NCI-H748 (cell line): Measurements from ENCODE around the gene ATP6V1A.

Source experiments
- DNase-seq: peaks from one replicate; lab custom pipeline; 2025; ENCODE audit not compliant: unreplicated experiment; lab: John Stamatoyannopoulos, UW

ATP6V1A gene

DNA sequence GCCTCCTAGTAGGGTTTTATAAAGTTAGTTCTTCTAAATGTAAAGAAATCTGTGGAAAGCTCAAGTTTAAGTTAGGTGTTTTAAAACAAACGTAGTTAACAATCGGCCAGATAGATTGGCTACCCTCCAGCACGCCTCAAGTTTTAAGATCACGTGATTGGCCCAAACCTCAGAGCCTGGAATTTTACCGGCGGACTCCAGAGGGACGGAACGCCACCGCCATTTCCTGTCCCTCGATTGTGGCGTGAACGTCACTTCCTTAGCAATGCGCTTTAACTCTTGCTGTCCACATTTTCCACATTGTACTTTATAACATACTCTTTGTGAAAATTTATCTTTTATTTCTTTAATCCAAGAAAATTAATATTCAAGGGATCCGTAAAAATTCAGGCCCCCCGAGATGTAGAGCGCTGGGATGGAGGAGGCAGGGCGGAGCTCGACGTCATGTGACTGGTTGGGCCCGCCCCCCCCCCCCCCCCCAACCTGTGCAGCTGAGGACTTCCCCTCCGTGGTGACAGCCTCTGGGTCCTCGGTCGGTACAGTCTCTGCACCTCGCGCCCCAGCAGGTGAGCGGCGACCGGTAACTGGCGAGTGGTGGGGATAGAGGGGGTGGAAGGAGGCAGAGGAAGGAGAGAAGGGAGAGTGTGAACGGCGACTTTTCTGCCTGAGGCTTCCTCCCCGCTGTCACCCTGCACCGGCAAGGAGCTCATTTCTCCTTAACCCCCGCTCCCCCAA, at the start of gene ATP6V1A:
TSS of gene ATP6V1A (plus strand) at position 488 of the 735 bp plus-strand sequence. CDS start 31,719 bp downstream, outside the sequence.
- peak; percentile 93 for DNase-seq

- no peak for DNase-seq
Measured at GRCh38 chr3:113697500-113698090, 49.2 kb upstream of the ATP6V1A start.

DNA sequence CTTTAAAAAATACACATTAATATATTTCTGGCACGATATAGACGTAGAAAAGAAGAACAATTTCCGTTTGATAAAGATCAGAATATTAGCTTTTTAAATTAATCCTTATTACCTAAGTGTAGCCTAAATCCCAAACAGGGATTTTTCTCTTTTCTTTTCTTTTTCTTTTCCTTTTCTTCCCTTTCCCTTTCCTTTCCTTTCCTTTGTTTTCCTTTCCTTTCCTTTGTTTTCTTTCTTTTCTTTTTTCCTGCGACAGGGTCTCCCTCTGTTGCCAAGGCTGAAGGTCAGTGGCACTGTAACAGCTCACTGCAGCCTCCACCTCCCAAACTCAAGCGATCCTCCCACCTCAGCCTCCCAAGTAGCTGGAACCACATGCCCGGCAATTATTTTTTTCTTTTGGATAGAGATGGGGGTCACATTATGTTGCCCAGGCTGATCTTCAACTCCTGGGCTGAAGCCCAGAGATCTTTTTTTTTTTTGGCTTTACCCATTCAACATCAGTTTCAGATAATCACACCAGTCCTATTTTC, 48.6 kb upstream of the ATP6V1A start:
- no peak for DNase-seq

DNA sequence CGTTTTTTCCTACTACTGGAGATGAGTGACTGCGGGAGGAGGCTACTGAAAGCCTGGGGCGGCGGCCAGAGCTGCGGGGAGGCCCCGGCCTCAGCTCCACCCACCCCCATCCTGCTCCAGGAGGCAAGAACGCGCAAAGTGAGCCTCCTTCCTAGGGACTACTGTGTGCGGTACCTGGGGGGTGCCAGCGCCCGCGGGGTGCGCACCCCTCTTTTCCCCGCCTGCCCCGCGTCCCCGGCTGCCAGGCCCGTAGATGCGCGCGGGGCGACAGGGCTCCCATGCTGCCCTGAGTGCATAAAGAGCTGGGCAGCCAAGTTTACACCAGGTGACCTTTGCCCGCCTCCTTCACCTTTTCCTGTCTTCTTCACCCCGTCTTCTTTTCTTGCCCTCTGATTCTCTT, 47.9 kb upstream of the ATP6V1A start:
- DNase-seq: no peak

GRCh38 chr3:113707835-113708234, 39.0 kb upstream of the ATP6V1A start:
- DNase-seq: no peak

- no peak for DNase-seq
Measured at GRCh38 chr3:113712129-113712528, 34.7 kb upstream of the ATP6V1A start.

DNA sequence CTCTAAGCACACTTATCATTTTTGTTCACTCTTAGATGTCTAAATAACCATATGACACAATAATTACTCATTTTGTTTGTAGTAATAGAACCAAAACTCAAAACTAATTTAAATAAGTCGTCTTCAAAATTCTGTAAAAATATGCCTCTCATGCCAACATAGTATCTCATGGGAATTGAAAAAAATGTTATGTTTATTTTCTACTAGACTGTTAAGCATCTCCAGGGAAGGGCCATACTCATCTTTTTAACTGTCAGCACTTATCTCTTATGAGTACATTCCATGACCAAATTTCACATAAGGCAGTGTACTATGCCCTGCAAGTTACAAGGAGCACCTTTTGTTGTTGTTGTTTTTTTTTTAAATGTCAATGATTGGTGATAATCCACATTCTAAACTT, 32.1 kb upstream of the ATP6V1A start:
- no peak for DNase-seq

DNA sequence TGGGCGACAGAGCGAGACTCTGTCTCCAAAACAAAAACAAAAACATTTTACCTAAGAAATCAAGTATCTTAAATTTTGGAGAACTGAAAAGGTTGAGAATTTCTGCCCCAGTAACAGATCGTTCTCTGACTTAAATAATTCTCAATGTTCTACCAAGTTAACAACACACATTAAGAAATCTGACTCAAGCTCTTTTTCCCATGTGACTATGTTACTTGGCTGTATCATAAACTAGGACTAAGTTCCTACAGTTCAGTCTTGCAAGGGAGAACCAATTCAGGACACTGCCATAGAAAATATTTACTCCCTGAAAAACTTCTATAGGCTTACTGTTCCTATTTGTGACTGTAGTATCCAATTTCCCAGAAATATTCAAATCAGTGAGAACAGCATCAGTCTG, 29.5 kb upstream of the ATP6V1A start:
- no peak for DNase-seq

DNA sequence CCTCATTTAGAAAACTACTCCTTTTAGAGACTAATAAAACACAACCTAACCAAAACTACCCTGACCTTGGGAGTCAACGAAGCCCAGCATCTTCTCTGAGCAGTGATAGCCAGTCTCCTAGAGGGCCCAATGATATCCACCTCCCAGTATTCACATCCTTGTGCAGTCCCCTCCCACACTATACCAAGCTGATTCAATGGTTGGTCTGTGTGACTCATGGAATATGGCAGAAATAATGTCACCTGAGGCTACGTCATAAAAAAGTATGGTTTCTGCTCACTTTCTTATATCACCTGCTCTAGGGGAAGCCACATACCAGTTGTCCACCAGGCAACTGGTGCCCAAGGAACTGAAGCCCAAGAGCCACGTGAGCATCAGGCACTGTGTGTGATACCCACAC, 29.0 kb upstream of the ATP6V1A start:
- DNase-seq: no peak

- no peak for DNase-seq
Measured at GRCh38 chr3:113719294-113719693, 27.5 kb upstream of the ATP6V1A start.

- DNase-seq: no peak
Measured at GRCh38 chr3:113719758-113720157, 27.1 kb upstream of the ATP6V1A start.

- no peak for DNase-seq
Measured at GRCh38 chr3:113721636-113722035, 25.2 kb upstream of the ATP6V1A start.

DNA sequence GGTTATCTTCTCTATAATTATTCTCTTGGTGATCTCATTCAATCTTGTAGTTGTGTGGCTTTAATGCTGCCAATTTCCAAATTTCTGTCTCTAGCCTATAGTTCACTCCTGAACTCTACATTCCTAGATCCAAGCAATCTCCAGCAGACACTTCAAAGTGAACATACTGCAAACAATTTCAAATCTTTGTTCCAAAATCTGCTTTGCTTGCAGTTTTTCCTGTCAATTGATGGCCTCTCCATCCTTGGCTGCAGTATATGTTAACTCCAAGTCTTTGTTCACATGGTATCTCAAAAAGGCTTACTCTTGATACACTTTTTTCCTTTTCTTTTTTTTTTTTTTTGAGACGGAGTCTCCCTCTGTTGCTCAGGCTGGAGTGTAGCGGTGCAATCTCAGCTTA, 18.2 kb upstream of the ATP6V1A start:
- DNase-seq: no peak

- DNase-seq: no peak
Measured at GRCh38 chr3:113730550-113730949, 16.3 kb upstream of the ATP6V1A start.

- no peak for DNase-seq
Measured at GRCh38 chr3:113731694-113732093, 15.1 kb upstream of the ATP6V1A start.

- peak; percentile 45 for DNase-seq
Measured at GRCh38 chr3:113736548-113737089, 10.2 kb upstream of the ATP6V1A start.

GRCh38 chr3:113741086-113741485, 5.7 kb upstream of the ATP6V1A start:
- DNase-seq: no peak

DNA sequence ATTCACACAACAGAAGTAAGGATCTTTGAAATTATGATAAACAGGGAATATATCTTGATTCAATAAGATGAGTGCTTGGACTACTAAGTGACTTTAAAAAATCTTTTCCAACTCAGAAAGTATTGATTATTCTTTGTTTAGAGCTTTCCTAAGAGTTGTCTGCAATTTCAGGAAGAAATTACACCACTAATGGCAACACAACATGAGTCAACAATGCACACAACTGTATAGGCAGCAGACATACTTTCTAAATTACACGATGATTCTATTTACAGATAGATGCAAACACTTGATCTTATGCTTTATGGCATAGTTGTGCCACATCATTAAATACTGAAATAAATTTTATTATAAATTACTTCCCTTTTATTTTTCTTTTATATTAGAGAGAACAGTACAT, 5.2 kb upstream of the ATP6V1A start:
- DNase-seq: no peak

DNA sequence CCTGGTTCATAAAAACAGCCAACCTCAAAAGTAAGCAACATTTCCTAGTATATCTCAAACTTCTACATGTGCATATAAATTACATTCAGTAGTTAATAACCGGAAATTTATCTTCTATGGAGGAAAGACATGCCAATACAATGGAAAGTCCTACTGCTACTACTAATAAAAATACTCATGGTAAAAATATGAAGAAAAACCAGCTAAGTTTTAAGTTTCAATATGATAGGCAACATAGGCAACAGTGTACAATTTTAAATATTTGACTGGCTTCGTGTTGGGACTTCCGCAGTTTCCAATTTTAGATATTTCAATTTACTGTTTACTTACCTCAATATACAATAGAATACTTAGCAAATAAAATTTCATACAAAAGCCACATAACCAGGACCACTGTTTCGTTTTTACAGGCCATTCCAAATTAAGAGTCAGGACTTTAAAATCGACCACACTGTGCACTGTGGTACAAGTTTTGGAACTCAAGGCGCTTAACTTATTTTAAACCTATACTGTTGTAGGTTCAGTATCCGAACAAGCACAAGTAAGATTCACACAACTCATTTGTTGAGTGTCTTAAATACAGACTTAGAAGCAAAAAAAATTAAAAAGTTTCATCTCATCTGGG, 3.7 kb upstream of the ATP6V1A start:
- DNase-seq: no peak

DNA sequence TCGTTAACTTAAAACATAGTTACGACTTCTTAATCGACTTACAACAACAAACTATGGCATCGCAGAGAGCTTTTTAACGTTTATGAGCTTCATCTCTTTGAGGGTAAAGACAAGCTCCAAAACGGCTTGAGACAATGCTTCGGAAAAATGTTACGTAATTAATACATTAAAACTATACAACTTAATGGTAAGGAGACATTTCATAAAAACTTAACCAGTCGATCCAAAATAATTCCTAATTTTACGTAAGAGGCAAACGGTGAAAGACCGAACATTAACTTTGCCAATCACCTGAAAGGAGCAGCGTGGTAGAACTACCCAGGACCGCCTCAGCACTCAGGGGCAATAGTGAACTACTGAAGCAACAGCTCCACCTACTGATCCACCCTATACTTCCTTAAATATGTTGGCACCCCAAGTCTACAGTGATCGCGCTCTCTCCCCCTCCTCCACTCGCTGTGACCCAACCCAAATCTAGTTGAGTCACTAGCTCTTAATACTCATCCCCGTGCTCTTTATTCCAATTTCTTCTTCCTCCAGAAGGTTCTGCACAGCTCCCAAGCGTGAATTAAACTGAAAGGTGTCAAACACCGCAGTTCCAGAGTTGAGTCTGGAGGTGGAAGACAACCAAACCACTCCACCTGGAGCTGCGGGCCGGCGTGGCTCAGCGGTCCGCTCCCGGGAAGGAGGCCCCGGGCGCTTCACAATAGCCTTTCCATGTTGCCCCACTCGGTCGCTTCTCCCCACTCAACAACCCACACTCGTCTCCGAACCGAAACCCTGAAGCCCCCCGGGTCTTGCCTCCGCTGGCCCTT, 1.7 kb upstream of the ATP6V1A start:
- peak; percentile 63 for DNase-seq
